GM23248 (cell line): ENCODE measurements around the gene METTL4. TPM values are rescaled to one million over a fixed set of nuclear protein-coding genes. Genes with fewer than 3 reads are reported as not detected.

Source experiments
- DNase-seq: peaks from one replicate; pipeline ENCODE4 v3.0.0-alpha.2; 2015
- H2AFZ ChIP-seq: fragments of 200-600 bp; sonication (generic); 2 replicates; pipeline ENCODE4 v1.6.1; 2016; ENCODE audit warnings: antibody characterized with exemption
- H3F3A ChIP-seq: fragments of 200-600 bp; sonication (generic); 2 replicates; pipeline ENCODE4 v1.6.1; 2016; ENCODE audit warnings: mild to moderate bottlenecking, antibody characterized with exemption, mixed run types; ENCODE audit not compliant: insufficient read depth
- H3K27ac ChIP-seq: fragments of 200-600 bp; sonication (generic); 2 replicates; pipeline ENCODE4 v1.5.1; 2016; ENCODE audit warnings: mild to moderate bottlenecking
- H3K27me3 ChIP-seq: fragments of 200-600 bp; sonication (generic); replicated peaks from 2 replicates; pipeline ENCODE4 v1.6.1; 2016; ENCODE audit warnings: mild to moderate bottlenecking; ENCODE audit not compliant: insufficient read depth
- H3K36me3 ChIP-seq: fragments of 200-600 bp; sonication (generic); 2 replicates; pipeline ENCODE4 v1.6.1; 2016; ENCODE audit warnings: low read depth, mild to moderate bottlenecking
- H3K4me1 ChIP-seq: fragments of 200-600 bp; sonication (generic); 2 replicates; pipeline ENCODE4 v1.6.1; 2016; ENCODE audit warnings: mild to moderate bottlenecking; ENCODE audit not compliant: insufficient read depth
- H3K4me2 ChIP-seq: fragments of 200-600 bp; sonication (generic); one replicate; pipeline ENCODE4 v1.6.1; 2016; ENCODE audit warnings: mild to moderate bottlenecking; ENCODE audit not compliant: unreplicated experiment
- H3K4me3 ChIP-seq: fragments of 200-600 bp; sonication (generic); 2 replicates; pipeline ENCODE4 v1.5.1; 2016; ENCODE audit warnings: mild to moderate bottlenecking
- H3K79me2 ChIP-seq: fragments of 200-600 bp; sonication (generic); 2 replicates; pipeline ENCODE4 v1.6.1; 2016; ENCODE audit warnings: mild to moderate bottlenecking; ENCODE audit not compliant: insufficient read depth
- H3K9ac ChIP-seq: fragments of 200-600 bp; sonication (generic); 2 replicates; pipeline ENCODE4 v1.6.1; 2016; ENCODE audit warnings: mild to moderate bottlenecking
- H3K9me2 ChIP-seq: fragments of 200-600 bp; sonication (generic); 2 replicates; pipeline ENCODE4 v1.6.1; 2016; ENCODE audit warnings: mixed run types, mild to moderate bottlenecking, moderate library complexity; ENCODE audit not compliant: insufficient read depth
- H3K9me3 ChIP-seq: fragments of 200-600 bp; sonication (generic); one replicate; pipeline ENCODE4 v1.6.1; 2017; ENCODE audit warnings: low read depth
- H4K20me1 ChIP-seq: fragments of 200-600 bp; sonication (generic); 2 replicates; pipeline ENCODE4 v1.6.0; 2016; ENCODE audit not compliant: insufficient read depth
- EZH2 ChIP-seq: fragments of 200-600 bp; sonication (generic); IDR thresholded peaks from 2 replicates; pipeline ENCODE4 v1.6.1; 2018; ENCODE audit warnings: antibody characterized with exemption, mild to moderate bottlenecking; ENCODE audit not compliant: insufficient read depth, poor library complexity, severe bottlenecking
- EZH2phosphoT487 ChIP-seq: fragments of 200-600 bp; sonication (generic); IDR thresholded peaks from 2 replicates; pipeline ENCODE4 v1.6.1; 2018; ENCODE audit warnings: antibody characterized with exemption, moderate library complexity, mild to moderate bottlenecking, low read depth; ENCODE audit not compliant: insufficient read depth
- WGBS, 2 experiments: methylation state at CpG; one replicate each; pipeline ENCODE4 v1.1.6; 2015 to 2017; ENCODE audit warnings: low lambda C conversion rate in 2 of 2, low coverage in 1 of 2; ENCODE audit errors: missing lambda C conversion rate in 2 of 2; 5-methylcytosine and 5-hydroxymethylcytosine counted together
- in situ Hi-C: fragments of 300-500 bp; cut with MboI; formaldehyde crosslinking; loops from 2 replicates; pipeline ENCODE4 v1.15.0; 2020
- polyA plus RNA-seq: library from polyadenylated mRNA; unstranded; fragments of >200 nt; fragmentation: Nextera tagmentation; extraction: Ambion mirVana; gene quantifications from 2 replicates; pipeline ENCODE4 v1.2.1, GENCODE V29; 2016
- total RNA-seq: library from RNA; depleted of rRNA; stranded (reverse); fragments of >200 nt; shearing (Covaris generic); gene quantifications from 2 replicates; pipeline ENCODE4 v1.2.3, GENCODE V29; 2014

METTL4 gene
- total and polyA plus RNA-seq, 2 experiments from 2014 or later = 5.6 to 9.9 TPM

DNA sequence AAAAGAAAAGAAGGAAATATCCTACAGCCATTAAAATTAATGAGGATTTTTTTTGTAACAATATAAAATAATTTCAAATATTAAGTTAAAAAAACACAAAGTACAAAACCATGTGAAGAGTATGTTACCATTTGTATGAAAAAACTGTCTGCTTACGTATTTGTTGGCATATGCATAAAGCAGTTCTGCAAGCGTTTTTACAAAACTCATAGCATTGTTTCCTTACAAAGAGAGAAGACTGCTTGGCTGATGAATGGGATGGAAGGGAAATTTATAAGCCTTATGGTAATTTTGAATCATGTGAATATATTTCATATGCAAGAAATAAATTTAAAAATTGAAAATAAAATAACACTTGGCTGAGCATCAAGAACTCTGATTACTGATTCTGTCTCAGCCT lies 63.1 kb downstream of the METTL4 start:
- in situ Hi-C loops = loop anchor here (25.0 kb wide), 1 partner anchor 96 kb away; no protein-coding TSS in a partner anchor
- Histone ChIP-seq H3K36me3 (no peaks in the 10 kb centered on the region), H2AFZ (no peak overlapping the region), H3K4me2 (no peak overlapping the region), H3K27me3 (no peaks in the 10 kb centered on the region), H3K27ac (no peak overlapping the region), H4K20me1 (no peaks in the 10 kb centered on the region), H3K9me2 (peaks cover 3% of the 10 kb centered on the region; the same call in 1 of the 2 replicates), H3F3A (no peaks in the 10 kb centered on the region), H3K4me3 (no peak overlapping the region), H3K9me3 (no peaks in the 10 kb centered on the region), H3K79me2 (no peaks in the 10 kb centered on the region), H3K9ac (no peak overlapping the region), H3K4me1 (no peaks in the 10 kb centered on the region)
- no peak for TF ChIP-seq EZH2
- TF ChIP-seq EZH2phosphoT487 = no peak
- 56 to 66% methylated on average over 2 of the region's 2 CpGs for WGBS, 2 experiments
- no peak for DNase-seq

DNA sequence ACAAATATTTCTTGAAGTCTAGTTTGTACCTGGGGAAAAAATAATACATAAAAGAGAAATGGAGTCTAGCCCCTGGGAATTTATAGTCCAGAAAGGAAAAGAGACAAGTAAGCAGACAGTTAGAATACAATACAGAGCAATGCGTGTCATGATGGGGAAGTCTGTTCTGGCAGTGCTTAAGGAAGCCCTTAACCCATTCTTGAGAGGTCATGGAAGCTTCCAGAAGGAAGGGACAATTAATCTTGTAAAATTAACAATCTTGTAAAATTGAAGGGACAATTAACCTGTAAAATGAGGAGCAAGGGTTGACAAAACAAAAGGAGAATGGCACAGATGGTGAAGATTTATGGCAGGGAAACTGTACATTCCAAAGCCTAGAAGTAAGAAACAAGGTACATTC lies 66.7 kb downstream of the METTL4 start:
- no peaks in the 10 kb centered on the region for H4K20me1 ChIP-seq
- no peaks in the 10 kb centered on the region for H3K4me1 ChIP-seq
- no peak overlapping the region for H3K9ac ChIP-seq
- no peaks in the 10 kb centered on the region for H3K36me3 ChIP-seq
- no peak overlapping the region for H3K4me2 ChIP-seq
- H3K9me2 ChIP-seq = peaks cover 3% of the 10 kb centered on the region; the same call in 1 of the 2 replicates
- H3F3A ChIP-seq = no peaks in the 10 kb centered on the region
- no peak overlapping the region for H3K4me3 ChIP-seq
- no peak overlapping the region for H3K27ac ChIP-seq
- TF ChIP-seq EZH2 (no peak), EZH2phosphoT487 (no peak)
- 50 to 59% methylated on average over 1 of the region's 1 CpG for WGBS, 2 experiments
- no peaks in the 10 kb centered on the region for H3K27me3 ChIP-seq
- H3K9me3 ChIP-seq = no peaks in the 10 kb centered on the region
- in situ Hi-C loops = loop anchor here (25.0 kb wide), 1 partner anchor 92 kb away; no protein-coding TSS in a partner anchor
- no peak overlapping the region for H2AFZ ChIP-seq
- no peak for DNase-seq
- H3K79me2 ChIP-seq = no peaks in the 10 kb centered on the region

DNA sequence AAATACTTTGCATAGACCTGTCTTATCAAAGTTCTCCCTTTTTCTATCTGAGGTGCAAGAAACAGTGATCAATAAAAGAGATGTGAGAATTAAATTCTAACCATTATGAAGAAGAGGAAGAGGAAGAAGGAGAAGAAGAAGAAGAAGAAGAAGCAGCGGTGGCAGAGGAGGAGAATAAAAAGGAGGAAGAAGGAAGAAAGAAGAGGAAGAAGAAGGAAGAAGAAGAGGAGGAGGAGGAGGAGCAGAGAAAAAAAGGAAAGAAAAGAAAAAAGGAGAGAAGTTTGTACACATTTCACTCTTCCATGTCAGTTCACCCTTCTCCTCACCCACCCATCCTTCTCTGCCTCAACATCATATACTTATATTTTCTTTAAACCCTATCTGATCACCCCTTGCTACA lies 68.4 kb downstream of the METTL4 start:
- Histone ChIP-seq H3K9me2 (peaks cover 3% of the 10 kb centered on the region; the same call in 1 of the 2 replicates), H3K4me1 (no peaks in the 10 kb centered on the region), H3F3A (no peaks in the 10 kb centered on the region), H2AFZ (no peak overlapping the region), H3K4me3 (no peak overlapping the region), H4K20me1 (no peaks in the 10 kb centered on the region), H3K9ac (no peak overlapping the region), H3K79me2 (no peaks in the 10 kb centered on the region), H3K9me3 (no peaks in the 10 kb centered on the region), H3K36me3 (no peaks in the 10 kb centered on the region), H3K4me2 (no peak overlapping the region), H3K27me3 (no peaks in the 10 kb centered on the region), H3K27ac (no peak overlapping the region)
- TF ChIP-seq EZH2phosphoT487 (no peak), EZH2 (no peak)
- no peak for DNase-seq
- in situ Hi-C loops = loop anchor here (25.0 kb wide), 1 partner anchor 91 kb away; no protein-coding TSS in a partner anchor
- 50 to 89% methylated on average over 1 of the region's 1 CpG for WGBS, 2 experiments

DNA sequence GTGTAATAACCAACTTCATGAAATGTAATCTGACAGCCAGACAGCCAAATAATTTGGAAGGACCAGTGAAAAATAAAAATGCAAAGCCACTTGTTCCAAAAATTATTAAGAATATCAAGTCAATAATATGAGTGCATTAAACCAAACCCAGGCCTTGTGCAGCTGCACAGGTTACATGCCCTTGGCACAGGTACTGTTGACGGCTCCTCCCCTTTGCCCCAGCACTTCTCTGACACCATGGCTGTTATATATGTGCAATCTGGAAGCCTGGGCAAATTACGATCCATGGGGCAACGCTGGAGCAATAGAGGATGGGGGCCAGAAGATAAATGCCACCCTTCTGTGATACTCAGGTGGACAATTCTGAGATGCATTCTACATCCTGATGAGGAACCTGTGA lies 68.9 kb downstream of the METTL4 start:
- Histone ChIP-seq H3F3A (no peaks in the 10 kb centered on the region), H3K27ac (no peak overlapping the region), H3K27me3 (no peaks in the 10 kb centered on the region), H3K9me2 (peaks cover 3% of the 10 kb centered on the region; the same call in 1 of the 2 replicates), H3K4me2 (no peak overlapping the region), H3K4me3 (no peak overlapping the region), H3K9me3 (no peaks in the 10 kb centered on the region), H2AFZ (no peak overlapping the region), H3K4me1 (no peaks in the 10 kb centered on the region), H3K36me3 (no peaks in the 10 kb centered on the region), H3K79me2 (no peaks in the 10 kb centered on the region), H3K9ac (no peak overlapping the region), H4K20me1 (no peaks in the 10 kb centered on the region)
- WGBS, 2 experiments = 44 to 46% methylated on average over 3 of the region's 3 CpGs
- in situ Hi-C loops = loop anchor here (25.0 kb wide), 1 partner anchor 90 kb away; no protein-coding TSS in a partner anchor
- TF ChIP-seq EZH2phosphoT487 = no peak
- TF ChIP-seq EZH2 = no peak
- DNase-seq = no peak

DNA sequence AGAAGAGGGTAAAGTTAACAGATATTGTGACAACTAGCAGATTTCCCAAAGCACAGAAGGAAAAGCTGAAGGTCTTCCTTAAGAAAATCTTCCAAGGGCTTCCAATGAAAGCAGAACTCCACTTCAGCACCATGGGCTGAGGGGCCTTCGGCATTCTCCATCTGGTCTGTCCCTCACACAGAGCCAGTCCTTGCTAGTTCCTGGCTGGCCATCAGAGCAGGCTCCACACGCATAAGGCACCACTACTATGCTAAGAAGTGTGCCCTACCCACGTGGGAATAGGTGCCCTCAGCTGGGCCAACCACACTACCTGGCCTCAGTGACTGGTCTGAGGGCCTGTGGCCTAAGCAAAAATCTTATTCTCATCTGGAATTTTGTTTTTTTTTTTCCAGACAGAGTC lies 73.5 kb downstream of the METTL4 start:
- no peaks in the 10 kb centered on the region for H3K36me3 ChIP-seq
- H3K27me3 ChIP-seq = no peaks in the 10 kb centered on the region
- no peak overlapping the region for H3K27ac ChIP-seq
- no peak for TF ChIP-seq EZH2
- no peak for TF ChIP-seq EZH2phosphoT487
- no peaks in the 10 kb centered on the region for H4K20me1 ChIP-seq
- H3K9me2 ChIP-seq = no peaks in the 10 kb centered on the region
- whole genome bisulfite sequencing, 2 experiments = 46 to 54% methylated on average over 3 of the region's 3 CpGs
- no peaks in the 10 kb centered on the region for H3K9me3 ChIP-seq
- H3K4me2 ChIP-seq = no peak overlapping the region
- no peak overlapping the region for H3K9ac ChIP-seq
- no peak overlapping the region for H3K4me3 ChIP-seq
- in situ Hi-C loops = no loop called here
- no peaks in the 10 kb centered on the region for H3K79me2 ChIP-seq
- no peaks in the 10 kb centered on the region for H3K4me1 ChIP-seq
- H2AFZ ChIP-seq = no peak overlapping the region
- no peaks in the 10 kb centered on the region for H3F3A ChIP-seq
- no peak for DNase-seq
